Measurements from ENCODE around the gene PTPRN2.
A peak's percentile ranks its signal among the peaks of the same experiment; 100 is the strongest.

The PTPRN2 gene

GRCh38 chr7:157707983-157708918 is 879.4 kb downstream of the PTPRN2 start:
- TF ChIP-seq GATA2 (IDR thresholded peaks at IDR 0.05; ENCODE audit: low read depth, low read length) = peak; percentile 86
- no peak for TF ChIP-seq GATA3 (IDR thresholded peaks at IDR 0.05; ENCODE audit: low read depth, low read length)

GRCh38 chr7:157704365-157704764 is 883.3 kb downstream of the PTPRN2 start:
- TF ChIP-seq GATA2 (IDR thresholded peaks at IDR 0.05; ENCODE audit: low read depth, low read length) = no peak
- TF ChIP-seq GATA3 (IDR thresholded peaks at IDR 0.05; ENCODE audit: low read depth, low read length) = no peak

- TF ChIP-seq GATA3 (IDR thresholded peaks at IDR 0.05; ENCODE audit: low read depth, low read length) = no peak
- no peak for TF ChIP-seq GATA2 (IDR thresholded peaks at IDR 0.05; ENCODE audit: low read depth, low read length)
Measured at GRCh38 chr7:157703534-157704195, 884.0 kb downstream of the PTPRN2 start.

DNA sequence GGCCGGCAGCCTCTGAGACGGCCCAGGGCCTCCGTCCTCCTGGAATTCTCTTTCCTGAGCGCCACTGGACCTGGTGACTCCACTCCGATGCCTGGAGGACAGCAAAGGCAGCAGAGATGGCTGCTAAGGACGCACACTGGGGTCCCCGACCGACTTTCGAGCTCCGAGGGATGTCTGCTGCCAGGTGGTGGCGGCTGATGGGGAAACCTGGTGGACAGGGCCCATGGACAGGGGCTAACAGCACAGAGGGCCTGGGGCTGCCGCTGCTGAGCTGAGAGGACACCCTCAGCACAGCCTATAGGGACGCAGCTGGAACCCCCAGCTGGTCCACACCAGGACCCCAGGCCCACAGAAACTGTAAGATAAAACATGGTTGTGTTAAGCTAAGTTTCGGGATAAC is 884.5 kb downstream of the PTPRN2 start:
- TF ChIP-seq GATA2 (IDR thresholded peaks at IDR 0.05; ENCODE audit: low read depth, low read length) (no peak), GATA3 (IDR thresholded peaks at IDR 0.05; ENCODE audit: low read depth, low read length) (no peak)

- TF ChIP-seq GATA3 (IDR thresholded peaks at IDR 0.05; ENCODE audit: low read depth, low read length) (no peak; the same call in 1 of the 2 replicates), GATA2 (IDR thresholded peaks at IDR 0.05; ENCODE audit: low read depth, low read length) (peak; percentile 98)
Measured at GRCh38 chr7:157702311-157703023, 885.2 kb downstream of the PTPRN2 start.

DNA sequence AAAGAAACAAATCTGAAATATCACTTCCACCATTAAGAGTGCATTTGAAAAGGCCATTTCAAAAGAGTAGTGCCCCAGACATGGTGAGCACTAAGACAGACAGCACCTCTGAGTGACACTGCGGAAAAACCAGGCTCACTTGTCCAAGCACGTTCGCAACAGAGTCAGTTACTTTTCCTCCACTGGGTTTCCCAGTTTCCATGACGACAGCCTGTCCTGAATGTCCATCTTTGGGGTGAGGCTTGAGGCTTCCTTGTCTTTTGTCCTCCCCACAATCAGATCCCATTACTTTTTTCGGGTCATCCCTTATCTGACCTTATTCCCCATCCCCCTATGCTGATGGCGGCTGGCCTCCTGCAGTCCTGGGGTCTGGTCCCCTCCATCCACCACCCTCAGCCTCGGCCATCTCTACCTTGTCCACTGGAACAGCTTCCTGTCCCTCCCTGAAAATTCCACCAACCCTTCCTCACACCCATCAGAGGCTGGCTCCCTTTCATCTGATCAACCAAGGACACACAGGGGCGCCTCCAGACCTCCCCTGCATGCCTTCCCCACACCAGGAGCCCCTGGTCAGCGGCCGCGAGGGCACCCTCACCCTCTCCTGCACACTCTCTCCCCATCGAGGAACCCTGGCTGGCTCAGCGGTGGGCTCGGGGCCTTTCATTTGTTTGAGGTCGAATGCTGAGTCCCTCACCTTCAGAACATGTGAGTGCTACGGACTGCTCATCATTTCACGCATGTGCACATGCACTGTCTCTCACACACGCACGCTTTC is 887.2 kb downstream of the PTPRN2 start:
- TF ChIP-seq GATA2 (IDR thresholded peaks at IDR 0.05; ENCODE audit: low read depth, low read length) = no peak
- no peak for TF ChIP-seq GATA3 (IDR thresholded peaks at IDR 0.05; ENCODE audit: low read depth, low read length)

DNA sequence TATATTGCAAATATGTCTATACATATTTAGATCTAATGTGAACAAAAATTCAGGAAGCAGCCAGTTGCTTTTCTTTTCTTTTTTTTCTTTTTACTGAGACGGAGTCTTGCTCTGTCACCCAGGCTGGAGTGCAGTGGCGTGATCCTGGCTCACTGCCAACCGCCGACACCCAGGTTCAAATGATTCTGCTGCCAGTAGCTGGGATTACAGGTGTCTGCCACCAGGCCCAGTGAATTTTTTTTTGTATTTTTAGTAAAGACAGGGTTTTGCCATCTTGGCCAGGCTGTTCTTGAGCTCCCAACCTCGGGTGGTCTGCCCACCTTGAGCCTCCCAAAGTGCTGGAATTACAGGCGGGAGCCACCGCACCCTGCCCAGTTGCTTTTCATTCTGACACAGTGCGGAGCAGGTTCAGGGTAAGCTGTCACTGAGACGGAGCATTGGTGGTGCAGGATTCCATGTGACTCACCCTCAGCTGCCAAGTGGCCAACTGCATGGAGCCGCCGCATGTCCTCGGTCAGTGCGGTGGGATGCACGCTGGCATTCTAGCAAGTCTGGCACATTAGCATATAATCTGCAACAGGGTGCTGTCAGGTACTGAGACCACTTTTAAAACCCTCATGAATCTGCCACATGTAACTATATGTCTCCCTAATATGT is 888.1 kb downstream of the PTPRN2 start:
- TF ChIP-seq GATA3 (IDR thresholded peaks at IDR 0.05; ENCODE audit: low read depth, low read length) (no peak), GATA2 (IDR thresholded peaks at IDR 0.05; ENCODE audit: low read depth, low read length) (no peak)

GRCh38 chr7:157694376-157694665 is 893.3 kb downstream of the PTPRN2 start:
- TF ChIP-seq GATA3 (IDR thresholded peaks at IDR 0.05; ENCODE audit: low read depth, low read length) (no peak), GATA2 (IDR thresholded peaks at IDR 0.05; ENCODE audit: low read depth, low read length) (no peak)

- no peak for TF ChIP-seq GATA3 (IDR thresholded peaks at IDR 0.05; ENCODE audit: low read depth, low read length)
- no peak for TF ChIP-seq GATA2 (IDR thresholded peaks at IDR 0.05; ENCODE audit: low read depth, low read length)
Measured at GRCh38 chr7:157693521-157694375, 893.9 kb downstream of the PTPRN2 start.

GRCh38 chr7:157693071-157693520 is 894.5 kb downstream of the PTPRN2 start:
- TF ChIP-seq GATA2 (IDR thresholded peaks at IDR 0.05; ENCODE audit: low read depth, low read length) = no peak
- no peak for TF ChIP-seq GATA3 (IDR thresholded peaks at IDR 0.05; ENCODE audit: low read depth, low read length)

DNA sequence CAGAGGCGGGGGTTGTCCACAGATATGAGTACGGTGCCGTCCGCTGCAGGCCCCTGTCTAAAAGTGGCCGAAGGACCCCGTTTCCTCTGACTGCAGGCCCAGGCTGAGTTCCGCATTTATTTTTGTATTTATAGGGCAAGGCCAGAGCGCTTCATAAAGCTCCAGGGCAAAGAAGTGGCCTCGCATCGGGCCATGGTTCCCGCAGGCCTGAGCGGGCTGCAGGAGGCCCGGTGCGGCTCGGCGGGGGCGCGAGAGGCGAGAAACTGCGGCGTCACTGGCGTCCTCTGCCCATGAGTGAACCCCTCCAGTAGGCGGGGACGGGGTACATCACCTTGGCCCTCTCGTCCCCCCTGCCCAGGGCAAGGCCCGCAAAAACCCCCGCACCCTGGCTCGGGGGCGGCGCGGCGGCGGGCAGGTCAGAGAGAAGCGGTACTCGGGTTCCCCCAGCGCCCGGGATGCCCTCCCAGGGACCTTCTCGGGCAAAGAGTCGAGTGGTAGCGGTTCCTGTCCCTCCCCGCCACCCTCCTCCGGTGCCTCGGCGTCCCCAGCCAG is 895.1 kb downstream of the PTPRN2 start:
- TF ChIP-seq GATA3 (IDR thresholded peaks at IDR 0.05; ENCODE audit: low read depth, low read length) (no peak), GATA2 (IDR thresholded peaks at IDR 0.05; ENCODE audit: low read depth, low read length) (no peak)

Data from SH-SY5Y (cell line).